ENCODE results near the gene AGAP2.

Gene AGAP2

DNA sequence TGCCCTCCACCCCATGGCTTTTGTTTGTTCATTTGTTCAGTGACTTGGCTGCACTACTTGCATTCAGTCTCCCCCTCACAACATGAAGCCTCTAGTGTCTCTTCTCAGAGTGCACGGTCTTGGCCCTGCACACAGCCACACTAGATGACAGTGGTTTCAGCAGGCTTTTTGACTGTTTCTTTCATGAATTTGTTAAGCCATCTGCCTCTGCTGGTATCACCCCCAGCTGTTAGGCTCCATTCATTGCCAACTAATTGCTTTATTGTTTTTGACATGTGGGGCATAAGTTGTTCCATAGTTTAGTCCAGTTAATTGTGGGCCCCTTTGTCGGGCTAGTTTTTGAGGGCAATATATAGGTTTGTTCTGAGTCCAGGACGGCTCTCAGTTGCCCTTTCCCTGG is 25.8 kb downstream of the AGAP2 start:
- no peak for DNase-seq (ENCODE audit: low read depth)
- TF ChIP-seq, protein P1, sequence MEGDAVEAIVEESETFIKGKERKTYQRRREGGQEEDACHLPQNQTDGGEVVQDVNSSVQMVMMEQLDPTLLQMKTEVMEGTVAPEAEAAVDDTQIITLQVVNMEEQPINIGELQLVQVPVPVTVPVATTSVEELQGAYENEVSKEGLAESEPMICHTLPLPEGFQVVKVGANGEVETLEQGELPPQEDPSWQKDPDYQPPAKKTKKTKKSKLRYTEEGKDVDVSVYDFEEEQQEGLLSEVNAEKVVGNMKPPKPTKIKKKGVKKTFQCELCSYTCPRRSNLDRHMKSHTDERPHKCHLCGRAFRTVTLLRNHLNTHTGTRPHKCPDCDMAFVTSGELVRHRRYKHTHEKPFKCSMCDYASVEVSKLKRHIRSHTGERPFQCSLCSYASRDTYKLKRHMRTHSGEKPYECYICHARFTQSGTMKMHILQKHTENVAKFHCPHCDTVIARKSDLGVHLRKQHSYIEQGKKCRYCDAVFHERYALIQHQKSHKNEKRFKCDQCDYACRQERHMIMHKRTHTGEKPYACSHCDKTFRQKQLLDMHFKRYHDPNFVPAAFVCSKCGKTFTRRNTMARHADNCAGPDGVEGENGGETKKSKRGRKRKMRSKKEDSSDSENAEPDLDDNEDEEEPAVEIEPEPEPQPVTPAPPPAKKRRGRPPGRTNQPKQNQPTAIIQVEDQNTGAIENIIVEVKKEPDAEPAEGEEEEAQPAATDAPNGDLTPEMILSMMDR (conservative IDR thresholded peaks at IDR 0.05; ENCODE audit: low read length), result no peak
- no peak overlapping the region for H3K4me3 ChIP-seq (ENCODE audit: low read length)

DNA sequence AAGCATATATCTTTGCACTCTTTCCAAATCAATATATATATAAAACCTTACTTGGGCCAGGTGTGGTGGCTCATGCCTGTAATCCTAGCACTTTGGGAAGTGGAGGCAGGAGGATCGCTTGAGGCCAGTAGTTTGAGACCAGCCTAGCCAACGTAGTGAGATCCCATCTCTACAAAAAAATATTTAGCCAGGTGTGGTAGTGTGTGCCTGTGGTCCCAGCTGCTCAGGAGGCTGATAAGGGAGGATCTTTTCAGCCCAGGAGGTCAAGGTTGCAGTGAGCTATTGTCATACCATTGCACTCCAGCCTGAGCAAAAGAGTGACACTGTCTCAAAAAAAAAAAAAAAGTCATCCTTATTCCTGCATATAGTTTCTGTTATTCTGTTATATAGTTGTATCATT is 30.2 kb downstream of the AGAP2 start:
- TF ChIP-seq, protein P1 (conservative IDR thresholded peaks at IDR 0.05; ENCODE audit: low read length), result no peak
- H3K4me3 ChIP-seq (ENCODE audit: low read length), result no peak overlapping the region
- no peak for DNase-seq (ENCODE audit: low read depth)

DNA sequence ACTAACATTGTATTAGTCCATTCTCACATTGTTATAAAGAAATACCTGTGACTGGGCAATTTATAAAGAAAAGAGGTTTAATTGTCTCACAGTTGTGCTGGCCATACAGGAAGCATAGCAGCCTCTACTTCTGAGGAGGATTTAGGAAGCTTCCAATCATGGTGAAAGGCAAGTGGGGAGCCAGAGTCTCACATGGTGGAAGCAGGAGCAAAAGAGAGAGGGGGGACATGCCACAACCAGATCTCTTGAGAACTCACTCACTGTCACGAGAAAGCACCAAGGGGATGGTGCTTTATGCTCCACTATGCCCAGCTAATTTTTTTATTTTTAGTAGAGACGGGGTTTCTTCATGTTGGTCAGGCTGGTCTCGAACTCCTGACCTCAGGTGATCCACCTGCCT is 31.3 kb downstream of the AGAP2 start:
- TF ChIP-seq, protein P1 (conservative IDR thresholded peaks at IDR 0.05; ENCODE audit: low read length), result no peak
- H3K4me3 ChIP-seq (ENCODE audit: low read length), result no peak overlapping the region
- no peak for DNase-seq (ENCODE audit: low read depth)

DNA sequence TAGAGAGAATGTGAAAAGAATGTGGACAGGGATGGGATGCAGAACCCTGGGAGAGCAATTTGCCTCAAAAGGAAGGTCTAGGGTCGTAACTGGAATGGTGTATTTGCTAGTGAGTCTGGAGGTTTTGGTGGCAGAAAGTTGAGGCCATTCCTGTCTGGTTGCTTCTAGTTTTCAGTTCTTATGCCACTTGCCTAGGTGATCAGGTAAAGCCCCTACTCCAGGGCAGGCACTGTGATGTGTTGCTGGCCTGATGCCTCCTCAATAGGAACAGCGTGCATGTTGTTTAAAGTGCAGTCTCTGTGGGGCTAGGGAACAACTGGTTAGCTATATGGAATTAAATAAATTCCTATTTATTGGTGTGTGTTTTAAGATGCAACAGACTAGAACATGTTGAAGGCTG is 38.2 kb downstream of the AGAP2 start:
- H3K4me3 ChIP-seq (ENCODE audit: low read length), result no peak overlapping the region
- TF ChIP-seq, protein P1 (conservative IDR thresholded peaks at IDR 0.05; ENCODE audit: low read length), result no peak
- no peak for DNase-seq (ENCODE audit: low read depth)

DNA sequence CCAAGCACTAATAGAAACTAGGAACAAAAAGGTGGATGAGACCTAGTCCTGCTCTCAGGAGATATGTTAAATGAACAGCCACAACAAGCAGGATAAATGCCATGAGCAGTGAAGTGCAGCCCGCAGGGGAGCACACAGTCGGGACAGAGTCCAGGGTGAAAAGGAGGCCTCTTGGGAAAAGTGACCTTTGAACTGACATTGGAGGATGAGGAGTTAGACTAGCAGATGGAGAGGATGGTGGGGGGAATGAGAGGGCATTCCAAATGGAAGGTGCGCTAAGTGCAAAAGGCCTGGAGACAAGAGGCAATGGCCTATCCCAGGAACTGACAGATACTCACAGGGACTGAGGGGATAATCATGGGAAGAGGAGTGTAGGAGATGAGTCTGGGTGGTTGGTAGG is 40.1 kb downstream of the AGAP2 start:
- TF ChIP-seq, protein P1 (conservative IDR thresholded peaks at IDR 0.05; ENCODE audit: low read length), result no peak
- DNase-seq (ENCODE audit: low read depth), result no peak
- no peak overlapping the region for H3K4me3 ChIP-seq (ENCODE audit: low read length)

DNA sequence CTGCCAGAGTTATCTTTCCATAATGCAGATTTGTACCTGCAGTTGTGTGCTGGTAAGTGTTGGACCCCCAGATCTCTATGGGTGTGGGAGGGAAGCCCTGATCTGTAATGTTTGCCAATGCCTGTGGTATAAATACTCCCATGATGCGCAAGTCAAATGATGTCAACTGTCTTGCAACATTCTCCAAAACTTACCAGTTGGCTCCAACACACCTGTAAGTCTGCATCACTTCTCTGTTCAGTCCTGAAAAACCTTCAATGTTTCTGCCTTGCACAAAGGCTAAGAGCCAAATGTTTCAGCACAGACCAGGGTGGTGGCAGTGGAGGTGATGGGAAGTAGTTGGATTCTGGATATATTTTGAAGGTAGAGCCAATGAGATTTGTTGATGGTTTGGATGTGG is 41.5 kb downstream of the AGAP2 start:
- TF ChIP-seq, protein P1 (conservative IDR thresholded peaks at IDR 0.05; ENCODE audit: low read length), result no peak
- H3K4me3 ChIP-seq (ENCODE audit: low read length), result no peak overlapping the region
- DNase-seq (ENCODE audit: low read depth), result no peak

DNA sequence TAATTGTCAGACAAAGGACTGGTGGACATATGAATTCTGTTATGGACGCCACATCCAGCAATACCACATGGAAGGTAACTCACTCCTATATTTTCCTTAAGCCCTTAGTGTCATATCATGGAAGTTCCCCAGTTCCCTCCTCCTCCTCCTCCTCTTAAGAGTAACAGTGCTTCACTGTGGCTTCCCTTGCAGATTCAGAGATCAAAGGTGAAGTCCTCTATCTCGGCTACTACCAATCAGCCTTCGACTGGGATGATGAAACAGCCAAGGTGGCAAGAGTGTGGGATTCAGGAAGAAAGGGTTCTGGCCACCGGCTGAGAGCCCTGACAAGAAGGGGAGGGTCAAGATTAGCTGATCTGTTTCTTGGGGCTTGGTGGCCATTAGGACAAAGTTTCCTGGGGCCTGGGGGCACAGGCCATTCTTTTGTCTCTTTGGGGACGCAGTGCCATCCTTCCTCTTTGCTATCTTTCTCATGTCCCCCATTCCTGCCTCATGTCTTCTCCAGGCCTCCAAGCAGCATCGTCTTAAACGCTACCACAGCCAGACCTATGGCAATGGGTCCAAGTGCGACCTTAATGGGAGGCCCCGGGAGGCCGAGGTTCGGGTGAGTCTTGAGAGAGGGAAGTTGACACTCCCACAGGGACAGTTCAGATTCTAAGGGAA is 42.6 kb downstream of the AGAP2 start:
- TF ChIP-seq, protein P1 (conservative IDR thresholded peaks at IDR 0.05; ENCODE audit: low read length), result no peak

More for the DNA sequence above, 42.6 kb downstream of the AGAP2 start:
- no peak overlapping the region for H3K4me3 ChIP-seq (ENCODE audit: low read length)
- no peak for DNase-seq (ENCODE audit: low read depth)
